Measurements from ENCODE around the gene MCMBP.

GRCh38 chr10:119849944-119850343, 22.7 kb downstream of the MCMBP start:
- no peak for TF ChIP-seq CTCF (conservative IDR thresholded peaks at IDR 0.05 in 1 of 2, IDR thresholded peaks at IDR 0.05 in 1 of 2; ENCODE audit: low read depth in 1 of 2, low read length in 2 of 2)
- no peak for TF ChIP-seq EZH2 (IDR thresholded peaks at IDR 0.05; ENCODE audit: low read length, missing control alignments)

All from fibroblast of lung (primary cell).